OCI-LY1 (cell line): ENCODE data around the gene PABPN1L.

Source experiments
- H2AFZ ChIP-seq: fragments of 200-600 bp; sonication (generic), shearing (Covaris generic); 2 replicates; pipeline ENCODE4 v1.6.0; 2014; ENCODE audit warnings: antibody characterized with exemption, mild to moderate bottlenecking, low read length
- H3F3A ChIP-seq: fragments of 200-600 bp; sonication (generic), shearing (Covaris generic); 2 replicates; pipeline ENCODE4 v1.6.0; 2014; ENCODE audit warnings: mild to moderate bottlenecking, antibody characterized with exemption, low read length, moderate library complexity; ENCODE audit not compliant: insufficient read depth
- H3K27ac ChIP-seq: fragments of 200-600 bp; sonication (generic); 2 replicates; pipeline ENCODE4 v1.5.1; 2014; ENCODE audit warnings: low read length, mixed run types, mild to moderate bottlenecking, low read depth; ENCODE audit not compliant: poor library complexity, severe bottlenecking
- H3K27me3 ChIP-seq: fragments of 200-600 bp; sonication (generic); 2 replicates; pipeline ENCODE4 v1.6.0; 2014; ENCODE audit warnings: antibody characterized with exemption, mild to moderate bottlenecking, low read length, moderate library complexity; ENCODE audit not compliant: insufficient read depth
- H3K36me3 ChIP-seq: fragments of 200-600 bp; sonication (generic); 2 replicates; pipeline ENCODE4 v1.6.1; 2014; ENCODE audit warnings: mild to moderate bottlenecking, antibody characterized with exemption, low read length, moderate library complexity, mixed read lengths; ENCODE audit not compliant: insufficient read depth
- H3K4me1 ChIP-seq: fragments of 200-600 bp; sonication (generic); 2 replicates; pipeline ENCODE4 v1.5.1; 2014; ENCODE audit warnings: mild to moderate bottlenecking, low read length, moderate library complexity; ENCODE audit not compliant: insufficient read depth, severe bottlenecking
- H3K4me2 ChIP-seq: fragments of 200-600 bp; sonication (generic), shearing (Covaris generic); 2 replicates; pipeline ENCODE4 v1.6.1; 2014; ENCODE audit warnings: low read length
- H3K4me3 ChIP-seq: fragments of 200-600 bp; sonication (generic); 2 replicates; pipeline ENCODE4 v1.5.1; 2014; ENCODE audit warnings: low read length, low read depth, mild to moderate bottlenecking, mixed read lengths; ENCODE audit not compliant: poor library complexity, severe bottlenecking
- H3K79me2 ChIP-seq: fragments of 200-600 bp; shearing (Covaris generic); 2 replicates; pipeline ENCODE4 v1.6.1; 2016; ENCODE audit warnings: mixed run types, low read length, mixed read lengths; ENCODE audit not compliant: insufficient read depth
- H3K9ac ChIP-seq: fragments of 200-600 bp; sonication (generic), shearing (Covaris generic); 2 replicates; pipeline ENCODE4 v1.6.1; 2014; ENCODE audit warnings: mild to moderate bottlenecking, low read length, mixed read lengths
- H3K9me2 ChIP-seq: fragments of 200-600 bp; sonication (generic), shearing (Covaris generic); 2 replicates; pipeline ENCODE4 v1.6.1; 2014; ENCODE audit warnings: low read depth, mild to moderate bottlenecking, low read length, mixed read lengths
- H3K9me3 ChIP-seq: fragments of 200-600 bp; shearing (Covaris generic); 2 replicates; pipeline ENCODE4 v1.6.1; 2014; ENCODE audit warnings: low read length, mixed read lengths
- H4K20me1 ChIP-seq: fragments of 200-600 bp; sonication (generic), shearing (Covaris generic); 2 replicates; pipeline ENCODE4 v1.6.0; 2016; ENCODE audit warnings: mild to moderate bottlenecking, low read length; ENCODE audit not compliant: insufficient read depth
- EZH2 ChIP-seq: fragments of 200-600 bp; sonication (generic), shearing (Covaris generic); IDR thresholded peaks from 2 replicates; pipeline ENCODE4 v1.8.0; 2017; ENCODE audit warnings: borderline replicate concordance, mixed run types, mild to moderate bottlenecking, antibody characterized with exemption, low read length, moderate library complexity, mixed read lengths
- TF ChIP-seq, protein P1 (sequence below): fragments of 200-600 bp; sonication (generic), shearing (Covaris generic); IDR thresholded peaks from 2 replicates; pipeline ENCODE4 v1.5.1; 2017; ENCODE audit warnings: mild to moderate bottlenecking, antibody characterized with exemption, low read length, moderate library complexity, mixed read lengths

The PABPN1L gene

DNA sequence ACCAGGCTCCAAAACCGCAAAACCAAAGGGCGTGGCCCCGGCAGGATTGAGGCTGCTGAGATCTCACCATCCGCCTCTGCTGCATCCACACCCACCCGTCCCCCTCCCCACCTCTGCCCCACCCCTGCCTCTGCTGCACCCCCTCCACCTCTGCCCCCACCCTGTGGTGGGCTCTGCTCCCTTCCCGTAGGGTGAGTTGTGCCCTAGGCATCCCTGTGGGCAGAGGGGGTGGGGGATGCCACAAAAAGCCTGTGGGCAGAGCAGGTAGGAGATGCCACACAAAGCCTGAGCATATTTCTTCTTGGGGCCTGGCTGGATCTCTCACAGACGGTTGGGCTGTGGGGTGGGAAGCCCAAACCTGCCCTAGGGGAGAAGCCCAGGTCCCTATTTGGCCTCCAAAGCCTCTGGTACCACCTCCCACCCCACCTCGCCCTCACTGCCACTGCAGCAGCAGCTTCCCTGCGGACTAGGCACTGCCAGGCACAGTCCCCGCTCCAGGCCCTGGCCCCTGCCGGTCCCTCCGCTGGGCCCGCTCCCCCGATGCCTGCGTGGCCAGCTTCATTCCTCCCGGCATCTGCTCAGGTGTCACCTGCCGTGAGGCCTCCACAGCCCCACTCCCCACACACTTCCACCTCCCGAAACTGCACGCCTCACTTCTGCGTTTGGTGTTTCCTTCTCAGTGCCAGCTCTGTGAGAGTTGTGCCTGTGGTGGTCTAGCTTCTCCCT, 11.3 kb upstream of the PABPN1L start:
- no peaks in the 10 kb centered on the region for H3F3A ChIP-seq
- H2AFZ ChIP-seq, result no peak overlapping the region
- TF ChIP-seq, protein P1, sequence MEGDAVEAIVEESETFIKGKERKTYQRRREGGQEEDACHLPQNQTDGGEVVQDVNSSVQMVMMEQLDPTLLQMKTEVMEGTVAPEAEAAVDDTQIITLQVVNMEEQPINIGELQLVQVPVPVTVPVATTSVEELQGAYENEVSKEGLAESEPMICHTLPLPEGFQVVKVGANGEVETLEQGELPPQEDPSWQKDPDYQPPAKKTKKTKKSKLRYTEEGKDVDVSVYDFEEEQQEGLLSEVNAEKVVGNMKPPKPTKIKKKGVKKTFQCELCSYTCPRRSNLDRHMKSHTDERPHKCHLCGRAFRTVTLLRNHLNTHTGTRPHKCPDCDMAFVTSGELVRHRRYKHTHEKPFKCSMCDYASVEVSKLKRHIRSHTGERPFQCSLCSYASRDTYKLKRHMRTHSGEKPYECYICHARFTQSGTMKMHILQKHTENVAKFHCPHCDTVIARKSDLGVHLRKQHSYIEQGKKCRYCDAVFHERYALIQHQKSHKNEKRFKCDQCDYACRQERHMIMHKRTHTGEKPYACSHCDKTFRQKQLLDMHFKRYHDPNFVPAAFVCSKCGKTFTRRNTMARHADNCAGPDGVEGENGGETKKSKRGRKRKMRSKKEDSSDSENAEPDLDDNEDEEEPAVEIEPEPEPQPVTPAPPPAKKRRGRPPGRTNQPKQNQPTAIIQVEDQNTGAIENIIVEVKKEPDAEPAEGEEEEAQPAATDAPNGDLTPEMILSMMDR, result no peak
- TF ChIP-seq EZH2, result no peak
- no peaks in the 10 kb centered on the region for H3K9me2 ChIP-seq
- no peak overlapping the region for H3K4me2 ChIP-seq
- H3K27me3 ChIP-seq, result no peaks in the 10 kb centered on the region; the same call in 1 of the 2 replicates
- no peaks in the 10 kb centered on the region for H3K79me2 ChIP-seq
- H3K27ac ChIP-seq, result no peak overlapping the region
- peaks cover 20% of the 10 kb centered on the region for H3K36me3 ChIP-seq
- H4K20me1 ChIP-seq, result no peaks in the 10 kb centered on the region
- no peaks in the 10 kb centered on the region for H3K9me3 ChIP-seq
- no peaks in the 10 kb centered on the region for H3K4me1 ChIP-seq
- H3K4me3 ChIP-seq, result no peak overlapping the region
- H3K9ac ChIP-seq, result no peak overlapping the region

GRCh38 chr16:88876942-88877526, 10.6 kb upstream of the PABPN1L start:
- H2AFZ ChIP-seq, result no peak overlapping the region
- H3K9me3 ChIP-seq, result no peaks in the 10 kb centered on the region
- H3K4me3 ChIP-seq, result no peak overlapping the region
- H3K79me2 ChIP-seq, result no peaks in the 10 kb centered on the region
- TF ChIP-seq, protein P1, result no peak
- TF ChIP-seq EZH2, result no peak
- peaks cover under 1% of the 10 kb centered on the region; the same call in 1 of the 2 replicates for H3K27me3 ChIP-seq
- no peaks in the 10 kb centered on the region for H3K9me2 ChIP-seq
- H3K4me1 ChIP-seq, result no peaks in the 10 kb centered on the region
- no peaks in the 10 kb centered on the region for H3F3A ChIP-seq
- H3K27ac ChIP-seq, result no peak overlapping the region
- peaks cover 20% of the 10 kb centered on the region for H3K36me3 ChIP-seq
- H4K20me1 ChIP-seq, result no peaks in the 10 kb centered on the region
- H3K4me2 ChIP-seq, result no peak overlapping the region
- H3K9ac ChIP-seq, result no peak overlapping the region

GRCh38 chr16:88875703-88876234, 9.3 kb upstream of the PABPN1L start:
- Histone ChIP-seq H3K9ac (no peak overlapping the region), H2AFZ (no peak overlapping the region), H3K4me1 (no peaks in the 10 kb centered on the region), H3F3A (no peaks in the 10 kb centered on the region), H3K9me2 (no peaks in the 10 kb centered on the region), H3K36me3 (peaks cover 20% of the 10 kb centered on the region), H4K20me1 (no peaks in the 10 kb centered on the region), H3K4me2 (no peak overlapping the region), H3K9me3 (no peaks in the 10 kb centered on the region), H3K27me3 (peaks cover 12% of the 10 kb centered on the region), H3K27ac (no peak overlapping the region), H3K4me3 (no peak overlapping the region), H3K79me2 (no peaks in the 10 kb centered on the region)
- TF ChIP-seq, protein P1, result no peak
- no peak for TF ChIP-seq EZH2
